Subcutaneous abdominal adipose tissue (tissue), 5 donors: ENCODE results near the gene SIRT1.

Source experiments
- H3K27ac ChIP-seq: one replicate; pipeline ENCODE4 v1.7.0; 2013; ENCODE audit warnings: low read depth, mild to moderate bottlenecking, inconsistent platforms, low read length, moderate library complexity
- H3K27me3 ChIP-seq, 5 donors: one replicate each; pipeline ENCODE4 v1.7.0; 2013; ENCODE audit warnings: low read length in 5 of 5, inconsistent platforms in 1 of 5; ENCODE audit not compliant: control insufficient read depth in 5 of 5, insufficient read depth in 4 of 5
- H3K36me3 ChIP-seq, 5 donors: one replicate each; pipeline ENCODE4 v1.7.0; 2013; ENCODE audit warnings: low read length in 5 of 5; ENCODE audit not compliant: control insufficient read depth in 5 of 5, insufficient read depth in 5 of 5
- H3K4me1 ChIP-seq, 5 donors: one replicate each; pipeline ENCODE4 v1.7.0; 2013; ENCODE audit warnings: low read length in 5 of 5, mild to moderate bottlenecking in 3 of 5, moderate library complexity in 1 of 5; ENCODE audit not compliant: control insufficient read depth in 5 of 5, insufficient read depth in 5 of 5
- H3K4me3 ChIP-seq, 5 donors: one replicate each; pipeline ENCODE4 v1.7.0; 2013; ENCODE audit warnings: low read length in 5 of 5, low read depth in 1 of 5
- H3K9ac ChIP-seq, 5 donors: one replicate each; pipeline ENCODE4 v1.7.0; 2013; ENCODE audit warnings: low read length in 5 of 5, mild to moderate bottlenecking in 4 of 5, moderate library complexity in 3 of 5
- H3K9me3 ChIP-seq, 5 donors: one replicate each; pipeline ENCODE4 v1.7.0; 2013; ENCODE audit warnings: low read length in 5 of 5; ENCODE audit not compliant: control insufficient read depth in 5 of 5
- donor health status: healthy.
- donor health status: healthy.
- donor health status: healthy.
- donor health status: healthy.
- donor health status: healthy.

SIRT1 gene

DNA sequence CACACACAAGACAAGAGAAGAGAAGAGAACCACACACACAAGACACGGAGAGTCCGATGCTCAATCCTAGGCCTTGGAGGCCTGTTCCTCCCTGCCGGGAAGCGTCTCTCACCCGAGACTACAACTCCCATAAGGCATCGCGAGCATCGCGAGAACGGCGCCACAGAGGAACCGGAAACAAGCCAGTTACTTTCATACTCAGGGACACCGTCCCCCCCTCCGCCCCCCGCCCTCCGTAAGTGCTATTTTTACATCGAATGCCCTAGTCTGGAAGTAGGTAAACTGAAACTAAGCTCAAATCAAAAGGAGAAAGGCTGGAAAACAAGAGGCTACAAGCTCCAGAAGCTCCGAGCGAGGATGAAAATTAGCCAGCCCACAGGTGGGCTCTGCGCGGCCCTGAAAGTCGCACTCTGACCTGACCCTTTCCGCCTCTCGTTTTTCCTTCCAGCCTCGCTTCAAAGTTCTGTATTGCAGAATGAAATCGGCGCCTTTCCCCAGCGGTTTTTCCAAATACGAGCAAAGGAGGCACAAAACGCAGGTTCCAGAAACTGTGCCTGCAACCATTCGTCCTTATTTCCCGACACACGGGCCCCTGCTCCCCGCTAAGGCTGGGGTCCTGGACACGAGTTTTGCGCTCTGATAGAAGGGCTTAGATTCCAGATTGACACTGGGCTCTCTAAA lies 35.0 kb upstream of the SIRT1 start:
- Histone ChIP-seq H3K36me3 (no peaks in the 10 kb centered on the region), H3K4me1 (peaks cover 0 to 5% (median 5%) of the 10 kb centered on the region in 5 donors), H3K4me3 (peak overlapping the region; percentile 89 to 98 (median 98)), H3K27me3 (no peaks in the 10 kb centered on the region), H3K27ac (peak overlapping the region; percentile 98), H3K9ac (peak overlapping the region; percentile 92 to 98 (median 96)), H3K9me3 (no peaks in the 10 kb centered on the region)

DNA sequence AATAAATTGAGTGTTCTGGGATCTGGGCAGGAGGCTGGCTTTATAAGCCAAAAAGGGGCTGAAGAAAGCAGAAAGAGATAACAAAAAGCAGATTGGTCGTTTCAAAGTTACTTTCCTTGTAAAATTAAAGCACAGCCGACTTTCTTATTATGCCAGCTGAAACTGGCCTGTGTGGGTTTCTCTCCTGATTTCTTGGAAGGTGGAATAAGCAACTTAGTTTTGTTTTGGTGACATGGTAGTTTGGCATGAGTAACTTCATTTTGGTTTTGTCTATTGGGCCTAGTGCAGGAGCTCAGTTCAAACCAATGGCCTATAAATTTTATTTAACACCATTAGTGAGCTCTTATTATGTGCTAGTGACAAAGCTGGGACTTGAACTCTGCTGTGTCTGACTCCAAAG lies 33.3 kb upstream of the SIRT1 start:
- H3K4me3 ChIP-seq, result no peak overlapping the region
- no peaks in the 10 kb centered on the region for H3K9me3 ChIP-seq
- peaks cover 0 to 5% (median 5%) of the 10 kb centered on the region in 5 donors for H3K4me1 ChIP-seq
- no peak overlapping the region for H3K9ac ChIP-seq
- no peaks in the 10 kb centered on the region for H3K27me3 ChIP-seq
- no peaks in the 10 kb centered on the region for H3K36me3 ChIP-seq
- H3K27ac ChIP-seq, result no peak overlapping the region

DNA sequence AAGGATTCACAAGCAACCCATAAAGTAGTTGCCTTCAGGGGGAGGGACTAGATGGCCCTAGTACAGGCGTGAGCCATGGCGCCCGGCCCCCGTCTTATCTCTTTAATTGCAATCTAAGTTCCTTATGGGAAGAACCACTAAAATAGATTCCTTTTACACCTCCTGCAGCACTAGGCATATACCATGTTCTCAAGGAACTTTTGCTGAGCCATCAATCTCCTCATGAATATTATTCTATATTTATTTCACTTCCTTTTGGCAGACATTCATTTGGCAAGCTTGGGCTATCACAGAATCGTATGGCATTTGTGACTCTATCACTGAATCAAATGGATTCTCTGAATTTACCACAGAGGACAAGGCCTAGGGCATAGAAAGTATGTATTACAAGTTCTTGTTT lies 31.7 kb upstream of the SIRT1 start:
- Histone ChIP-seq H3K27me3 (no peaks in the 10 kb centered on the region), H3K4me3 (no peak overlapping the region), H3K9me3 (no peaks in the 10 kb centered on the region), H3K27ac (no peak overlapping the region), H3K4me1 (peaks cover 0 to 5% (median 5%) of the 10 kb centered on the region in 5 donors), H3K36me3 (no peaks in the 10 kb centered on the region), H3K9ac (no peak overlapping the region)

DNA sequence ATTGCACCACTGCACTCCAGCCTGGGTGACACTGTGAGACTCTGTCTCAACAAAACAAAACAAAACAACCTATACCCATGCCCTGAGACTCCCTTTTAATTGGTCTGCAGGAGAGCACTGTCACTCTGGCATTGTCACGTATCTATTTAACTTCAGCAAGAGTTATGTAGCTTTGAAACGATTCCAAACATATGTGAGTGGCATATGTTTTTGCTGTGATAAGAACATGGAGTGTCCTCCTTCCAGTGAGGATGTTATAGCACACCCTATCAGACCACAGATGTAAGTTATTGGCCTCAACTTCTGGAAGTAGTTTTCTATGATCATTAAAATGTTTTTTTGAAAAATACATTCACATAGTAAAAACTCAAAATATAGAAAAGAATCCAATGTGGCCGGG lies 30.9 kb upstream of the SIRT1 start:
- no peaks in the 10 kb centered on the region for H3K9me3 ChIP-seq
- H3K27me3 ChIP-seq, result no peaks in the 10 kb centered on the region
- no peak overlapping the region for H3K4me3 ChIP-seq
- peaks cover 0 to 5% (median 5%) of the 10 kb centered on the region in 5 donors for H3K4me1 ChIP-seq
- no peaks in the 10 kb centered on the region for H3K36me3 ChIP-seq
- H3K9ac ChIP-seq, result no peak overlapping the region
- no peak overlapping the region for H3K27ac ChIP-seq

DNA sequence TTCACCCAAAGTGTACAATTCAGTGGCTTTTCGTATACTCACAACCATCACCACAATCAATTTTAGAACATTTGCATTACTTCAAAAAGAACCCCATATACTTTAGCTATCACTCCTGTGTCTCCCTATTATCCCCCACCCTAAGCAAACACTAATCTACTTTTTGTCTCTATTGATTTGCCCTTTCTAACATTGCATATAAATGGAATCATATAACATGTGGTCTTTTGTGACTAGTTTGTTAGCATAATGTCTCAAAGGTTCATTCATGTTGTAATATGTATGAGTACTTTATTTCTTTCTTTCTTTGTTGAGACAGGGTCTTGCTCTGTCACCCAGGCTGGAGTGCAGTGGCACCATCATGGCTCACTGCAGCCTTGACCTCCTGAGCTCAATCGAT lies 25.5 kb upstream of the SIRT1 start:
- H3K27ac ChIP-seq, result no peak overlapping the region
- H3K9me3 ChIP-seq, result no peaks in the 10 kb centered on the region
- H3K36me3 ChIP-seq, result no peaks in the 10 kb centered on the region
- H3K27me3 ChIP-seq, result no peaks in the 10 kb centered on the region
- H3K4me3 ChIP-seq, result no peak overlapping the region
- no peak overlapping the region for H3K9ac ChIP-seq
- no peaks in the 10 kb centered on the region for H3K4me1 ChIP-seq

DNA sequence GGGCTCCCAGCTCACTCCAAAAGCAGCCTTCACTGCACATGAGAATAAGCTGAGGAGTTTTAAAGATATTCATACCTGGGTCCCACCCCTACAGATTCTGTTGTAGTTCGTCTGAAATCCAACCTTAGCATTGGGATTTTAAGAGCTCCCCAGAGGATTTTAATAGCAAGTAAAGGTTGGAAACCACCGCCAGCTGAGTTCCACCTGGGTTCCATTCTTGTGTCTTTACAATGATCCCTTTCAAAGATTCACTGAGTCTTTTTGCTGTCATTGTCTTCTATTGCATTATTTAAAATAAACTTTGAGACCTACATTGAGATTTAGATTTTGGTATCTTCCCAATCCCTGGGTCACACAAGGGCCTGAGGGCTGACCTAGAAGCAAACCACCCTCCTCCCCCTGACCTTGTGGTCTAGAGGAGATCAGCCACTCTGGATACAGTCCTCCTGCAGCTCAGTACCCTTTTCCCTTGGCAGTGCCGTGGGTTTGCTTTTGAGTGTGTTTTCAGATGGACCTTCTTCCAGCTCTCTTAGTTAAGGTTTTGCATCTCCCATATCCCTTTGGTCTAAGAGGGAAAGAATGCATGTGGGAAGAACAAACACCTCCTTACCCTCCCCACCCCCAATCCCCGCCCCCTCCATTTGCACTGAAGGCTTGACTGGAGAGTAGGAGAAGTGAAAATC lies 22.6 kb upstream of the SIRT1 start:
- Histone ChIP-seq H3K4me3 (no peak overlapping the region), H3K27me3 (no peaks in the 10 kb centered on the region), H3K27ac (no peak overlapping the region)

DNA sequence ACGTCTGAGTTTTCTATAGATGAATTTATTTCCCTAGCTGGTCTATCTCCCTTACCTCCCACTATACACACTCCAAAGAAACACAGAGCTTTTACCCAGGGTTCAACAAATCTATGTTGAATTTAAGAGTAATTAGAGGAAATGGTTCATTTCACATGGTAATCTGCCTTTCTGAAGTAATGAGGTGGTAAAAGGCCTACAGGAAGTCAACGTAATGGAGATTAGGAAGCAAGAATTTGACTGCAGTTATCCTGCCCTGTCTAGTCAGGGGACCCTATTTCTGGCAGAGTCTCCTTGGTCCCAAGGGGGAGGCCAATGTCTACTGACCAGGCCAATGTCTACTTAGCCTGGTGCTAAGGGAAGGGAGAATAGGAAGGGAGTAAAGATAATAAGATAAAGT lies 21.4 kb upstream of the SIRT1 start:
- Histone ChIP-seq H3K9me3 (no peaks in the 10 kb centered on the region), H3K4me1 (peaks cover 0 to 8% (median 0%) of the 10 kb centered on the region in 5 donors), H3K36me3 (no peaks in the 10 kb centered on the region), H3K27me3 (no peaks in the 10 kb centered on the region), H3K27ac (no peak overlapping the region), H3K4me3 (no peak overlapping the region), H3K9ac (no peak overlapping the region)

More for the DNA sequence above, 22.6 kb upstream of the SIRT1 start:
- Histone ChIP-seq H3K36me3 (no peaks in the 10 kb centered on the region), H3K9me3 (no peaks in the 10 kb centered on the region), H3K9ac (no peak overlapping the region), H3K4me1 (peaks cover 0 to 8% (median 0%) of the 10 kb centered on the region in 5 donors)

DNA sequence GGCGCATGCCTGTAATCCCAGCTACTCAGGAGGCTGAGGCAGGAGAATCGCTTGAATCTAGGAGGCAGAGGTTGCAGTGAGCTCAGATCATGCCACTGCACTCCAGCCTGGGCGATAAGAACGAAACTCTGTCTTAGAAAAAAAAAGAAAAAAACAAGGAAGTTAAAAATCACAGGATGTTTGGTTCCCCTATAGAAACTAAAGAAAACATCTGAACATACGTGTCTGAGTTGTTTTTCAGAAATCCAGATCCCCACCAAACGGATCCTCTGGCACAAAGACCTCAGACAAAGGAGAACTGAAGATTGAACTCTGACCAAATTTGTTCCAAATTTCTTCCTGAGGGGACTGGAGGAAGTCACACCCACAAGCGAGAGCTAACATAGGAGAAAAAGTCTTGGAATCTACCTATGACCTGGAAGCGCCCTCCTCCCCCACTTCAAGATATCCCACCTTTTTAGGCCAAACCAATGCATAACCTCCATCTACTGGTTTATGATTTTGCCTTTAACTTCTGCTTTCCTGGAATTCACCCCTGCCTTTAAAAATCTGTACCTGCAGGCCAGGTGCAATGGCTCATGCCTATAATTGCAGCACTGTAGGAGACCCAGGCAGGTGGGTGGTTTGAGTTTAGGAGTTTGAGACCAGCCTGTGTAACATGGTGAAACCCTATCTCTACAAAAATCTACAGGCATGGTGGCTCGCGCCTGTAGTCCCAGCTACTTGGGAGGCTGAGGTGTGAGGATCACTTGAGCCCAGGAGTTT lies 19.7 kb upstream of the SIRT1 start:
- H3K9me3 ChIP-seq, result no peaks in the 10 kb centered on the region
- no peaks in the 10 kb centered on the region for H3K27me3 ChIP-seq
- H3K4me3 ChIP-seq, result no peak overlapping the region
- peaks cover 0 to 8% (median 0%) of the 10 kb centered on the region in 5 donors for H3K4me1 ChIP-seq
- no peaks in the 10 kb centered on the region for H3K36me3 ChIP-seq
- H3K27ac ChIP-seq, result no peak overlapping the region
- H3K9ac ChIP-seq, result peak overlapping the region in 1 of 5 donors; percentile 45

DNA sequence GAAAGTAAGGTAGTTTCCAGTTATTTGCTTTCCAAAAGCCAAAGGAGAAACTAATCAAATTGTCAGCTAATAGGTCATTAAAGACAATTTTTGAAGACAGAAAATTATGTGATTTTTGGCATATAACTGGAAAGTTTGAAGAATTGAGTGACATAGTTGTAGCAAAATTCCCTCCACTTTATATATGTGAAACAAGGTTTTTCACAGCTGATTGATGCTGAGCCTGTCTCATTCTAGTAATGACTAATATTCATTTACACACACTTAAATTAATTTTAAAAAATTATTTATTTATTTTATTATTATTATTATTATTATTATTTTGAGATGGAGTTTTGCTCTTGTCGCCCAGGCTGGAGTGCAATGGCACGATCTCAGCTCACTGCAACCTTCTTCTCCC lies 16.3 kb upstream of the SIRT1 start:
- H3K4me3 ChIP-seq, result no peak overlapping the region
- no peaks in the 10 kb centered on the region for H3K36me3 ChIP-seq
- no peak overlapping the region for H3K9ac ChIP-seq
- H3K9me3 ChIP-seq, result no peaks in the 10 kb centered on the region
- peaks cover 0 to 8% (median 0%) of the 10 kb centered on the region in 5 donors for H3K4me1 ChIP-seq
- no peaks in the 10 kb centered on the region for H3K27me3 ChIP-seq
- no peak overlapping the region for H3K27ac ChIP-seq

DNA sequence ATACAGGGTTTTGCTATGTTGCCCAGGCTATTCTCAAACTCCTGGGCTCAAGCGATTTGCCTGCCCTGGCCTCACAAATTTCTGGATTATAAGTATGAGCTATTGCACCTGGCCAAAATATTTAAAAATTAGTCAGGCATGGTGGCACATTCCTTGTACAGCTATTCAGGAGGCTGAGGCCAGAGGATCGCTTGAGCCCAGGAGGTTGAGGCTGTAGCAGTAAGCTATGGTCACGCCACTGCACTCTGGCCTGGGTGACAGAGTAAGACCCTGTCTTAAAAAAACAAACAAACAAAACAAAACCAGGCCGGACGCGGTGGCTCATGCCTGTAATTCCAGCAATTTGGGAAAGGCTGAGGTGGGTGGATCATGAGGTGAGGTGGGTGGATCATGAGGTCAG lies 14.5 kb upstream of the SIRT1 start:
- Histone ChIP-seq H3K27ac (no peak overlapping the region), H3K9me3 (no peaks in the 10 kb centered on the region), H3K36me3 (no peaks in the 10 kb centered on the region), H3K9ac (no peak overlapping the region), H3K27me3 (no peaks in the 10 kb centered on the region), H3K4me1 (peaks cover 0 to 5% (median 0%) of the 10 kb centered on the region in 5 donors), H3K4me3 (no peak overlapping the region)
